PC-3 (cell line): ENCODE data around the gene KCNJ10. TPM values are rescaled to one million over a fixed set of nuclear protein-coding genes. Genes with fewer than 3 reads are reported as not detected.

Experiments used
- ATAC-seq: fragments of 200-7000 bp; cut with Tn5 transposase; 2 replicates; pipeline ENCODE4 v1.9.1; 2020; ENCODE audit warnings: mild to moderate bottlenecking, moderate library complexity
- BruUV-seq: library from RNA; stranded (reverse); fragments of 400-500 nt; replicated peaks from 2 replicates; lab custom pipeline; 2021; lab: Mats Ljungman, UMichigan
- CTCF ChIA-PET: fragments of 300-600 bp; sonication (Branson Sonifier 250); formaldehyde crosslinking; loops from one replicate; lab custom pipeline; 2022; ENCODE audit warnings: antibody characterized with exemption; lab: Charles Lee
- POLR2A ChIA-PET: fragments of 300-600 bp; sonication (Branson Sonifier 250); formaldehyde crosslinking; loops from one replicate; lab custom pipeline; 2022; ENCODE audit warnings: antibody characterized with exemption; ENCODE audit not compliant: unreplicated experiment; lab: Charles Lee
- DNase-seq: peaks from one replicate; pipeline ENCODE4 v3.0.0-alpha.2; 2015
- H2AFZ ChIP-seq: fragments of 300-600 bp; sonication (generic); 2 replicates; pipeline ENCODE4 v1.6.0; 2016; ENCODE audit warnings: antibody characterized with exemption, low read length
- H3F3A ChIP-seq: fragments of 300-600 bp; sonication (generic); one replicate; pipeline ENCODE4 v1.6.0; 2017; ENCODE audit warnings: antibody characterized with exemption, low read length, control low read depth, mild to moderate bottlenecking; ENCODE audit not compliant: unreplicated experiment
- H3K27ac ChIP-seq: fragments of 300-600 bp; sonication (generic); 2 replicates; pipeline ENCODE4 v1.5.1; 2016; ENCODE audit warnings: mild to moderate bottlenecking, low read length
- H3K27me3 ChIP-seq: fragments of 300-600 bp; sonication (generic); 2 replicates; pipeline ENCODE4 v1.6.1; 2016; ENCODE audit warnings: low read length, mixed read lengths
- H3K36me3 ChIP-seq: fragments of 300-600 bp; sonication (generic); 2 replicates; pipeline ENCODE4 v1.6.1; 2016; ENCODE audit warnings: low read depth, mixed run types, low read length, mixed read lengths
- H3K4me1 ChIP-seq: fragments of 300-600 bp; sonication (generic); 2 replicates; pipeline ENCODE4 v1.5.1; 2016; ENCODE audit warnings: low read length; ENCODE audit not compliant: insufficient read depth
- H3K4me2 ChIP-seq: fragments of 300-600 bp; sonication (generic); 2 replicates; pipeline ENCODE4 v1.6.0; 2016; ENCODE audit warnings: low read length
- H3K4me3 ChIP-seq: fragments of 300-600 bp; sonication (generic); 2 replicates; pipeline ENCODE4 v1.5.1; 2016; ENCODE audit warnings: mild to moderate bottlenecking, low read length, mixed read lengths
- H3K79me2 ChIP-seq: fragments of 300-600 bp; sonication (generic); 2 replicates; pipeline ENCODE4 v1.6.1; 2017; ENCODE audit warnings: low read length, mixed read lengths
- H3K9ac ChIP-seq: fragments of 300-600 bp; sonication (generic); 2 replicates; pipeline ENCODE4 v1.6.0; 2016; ENCODE audit warnings: mild to moderate bottlenecking, low read length
- H3K9me2 ChIP-seq: fragments of 300-600 bp; sonication (generic); replicated peaks from 2 replicates; pipeline ENCODE4 v1.6.1; 2016; ENCODE audit warnings: mixed run types, low read length, mixed read lengths
- H3K9me3 ChIP-seq: fragments of 300-600 bp; sonication (generic); 2 replicates; pipeline ENCODE4 v1.6.1; 2016; ENCODE audit warnings: low read length, mixed read lengths
- H4K20me1 ChIP-seq: fragments of 300-600 bp; sonication (generic); 2 replicates; pipeline ENCODE4 v1.6.1; 2016; ENCODE audit warnings: low read length, mixed read lengths
- CTCF ChIP-seq: fragments of 300-600 bp; sonication (generic); conservative IDR thresholded peaks from 2 replicates; pipeline ENCODE4 v1.5.1; 2017; ENCODE audit warnings: antibody characterized with exemption, low read depth, mild to moderate bottlenecking, low read length
- EZH2 ChIP-seq: fragments of 300-600 bp; sonication (generic); IDR thresholded peaks from one replicate; pipeline ENCODE4 v1.6.1; 2017; ENCODE audit warnings: antibody characterized with exemption, mild to moderate bottlenecking, low read length; ENCODE audit not compliant: unreplicated experiment
- EZH2phosphoT487 ChIP-seq: fragments of 300-600 bp; sonication (generic); IDR thresholded peaks from 2 replicates; pipeline ENCODE4 v1.6.1; 2018; ENCODE audit warnings: mild to moderate bottlenecking, antibody characterized with exemption, low read length, borderline replicate concordance
- intact Hi-C: fragments of 100-400 bp; cut with micrococcal nuclease; formaldehyde crosslinking; loops from 2 replicates; pipeline ENCODE4 v1.9.0; 2023
- total RNA-seq: library from RNA; depleted of rRNA; stranded (reverse); fragments of >200 nt; gene quantifications from 2 replicates; pipeline ENCODE4 v1.2.3, GENCODE V29; 2014

Gene KCNJ10
- total RNA-seq, 1 experiment from 2014 or later: 0.15 TPM

GRCh38 chr1:160101717-160102522 is 32.0 kb upstream of the KCNJ10 start:
- no TSS peak for BruUV-seq
- Histone ChIP-seq H3K4me1 (peaks cover 23% of the 10 kb centered on the region), H3K9ac (0 out of 2 replicates have a peak overlapping the region, but pooled peaks have one; percentile 44), H3K9me3 (no peaks in the 10 kb centered on the region), H3K27me3 (no peaks in the 10 kb centered on the region), H3K79me2 (0 out of 2 replicates have a peak, but pooled peaks cover 7% of the 10 kb centered on the region), H3K4me2 (no peak overlapping the region), H4K20me1 (no peaks in the 10 kb centered on the region), H3K36me3 (no peaks in the 10 kb centered on the region), H3K9me2 (no peaks in the 10 kb centered on the region), H3F3A (no peaks in the 10 kb centered on the region), H3K4me3 (no peak overlapping the region), H2AFZ (peak overlapping the region; percentile 88), H3K27ac (no peak overlapping the region)
- intact Hi-C loops: loop anchor here (1.0 kb wide), 5 partner anchors 61 to 274 kb away; no protein-coding TSS in a partner anchor
- CTCF ChIA-PET: interaction anchor here (0.6 to 3.5 kb wide), 8 partner anchors 91 to 273 kb away, joined by 3 to 26 read pairs (median 6); partner anchors contain the start of gene DCAF8
- DNase-seq (no peak), ATAC-seq (no peak)
- no peak for TF ChIP-seq EZH2phosphoT487
- TF ChIP-seq CTCF: no peak
- no peak for TF ChIP-seq EZH2
- POLR2A ChIA-PET: interaction anchor here (0.6 kb wide), 1 partner anchor 110 kb away, joined by 3 read pairs; no protein-coding TSS in a partner anchor

DNA sequence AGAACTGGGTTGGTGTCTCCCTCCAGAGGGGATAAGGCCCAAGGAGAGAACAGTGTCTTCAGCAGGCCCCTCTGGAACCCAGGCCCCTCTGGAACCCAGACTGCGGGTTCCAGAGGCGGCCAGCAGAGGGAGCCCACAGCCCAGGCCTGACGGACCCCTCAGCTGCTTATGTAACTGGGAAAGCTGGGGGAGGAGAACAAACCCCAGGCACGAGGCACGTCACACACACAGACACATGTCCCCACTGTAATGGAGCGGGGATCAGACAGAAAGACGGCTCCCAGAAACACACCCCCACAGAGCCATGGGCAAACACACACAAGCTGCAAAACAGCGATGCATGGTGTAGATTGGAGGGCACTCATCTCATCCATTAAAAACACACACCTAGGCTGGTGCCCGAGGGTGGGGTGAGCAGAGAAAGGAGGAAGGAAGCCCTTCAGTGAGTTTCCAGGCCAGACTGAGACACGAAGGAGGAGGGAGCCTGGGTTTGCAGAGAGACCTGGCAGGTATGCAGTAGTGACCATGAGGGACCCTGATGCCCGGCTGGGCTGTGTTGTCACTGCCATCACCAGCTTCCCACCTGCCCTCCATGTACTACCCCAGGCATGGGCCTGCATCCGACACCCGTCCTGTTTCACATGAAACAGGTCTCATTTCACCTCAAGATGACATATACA is 31.2 kb upstream of the KCNJ10 start:
- no peak for TF ChIP-seq EZH2phosphoT487
- no peak for TF ChIP-seq EZH2
- peak; percentile 99 for TF ChIP-seq CTCF
- intact Hi-C loops: loop anchor here (1.0 kb wide), 5 partner anchors 62 to 275 kb away; no protein-coding TSS in a partner anchor
- Histone ChIP-seq H3K27ac (no peak overlapping the region), H3F3A (no peaks in the 10 kb centered on the region), H3K9me2 (no peaks in the 10 kb centered on the region), H3K4me1 (peaks cover 30% of the 10 kb centered on the region), H3K36me3 (no peaks in the 10 kb centered on the region), H3K79me2 (0 out of 2 replicates have a peak, but pooled peaks cover 7% of the 10 kb centered on the region), H3K27me3 (no peaks in the 10 kb centered on the region), H3K4me3 (peak overlapping the region; percentile 21; the same call in 1 of the 2 replicates), H3K9me3 (no peaks in the 10 kb centered on the region), H4K20me1 (no peaks in the 10 kb centered on the region), H2AFZ (peak overlapping the region; percentile 88), H3K4me2 (peak overlapping the region; percentile 61), H3K9ac (peak overlapping the region; percentile 44)
- ChIA-PET CTCF (interaction anchor here (0.5 to 3.5 kb wide), 9 partner anchors 79 to 273 kb away, joined by 3 to 26 read pairs (median 5); partner anchors contain the start of gene DCAF8), POLR2A (interaction anchor here (0.6 kb wide), 1 partner anchor 110 kb away, joined by 3 read pairs; no protein-coding TSS in a partner anchor)
- BruUV-seq: no TSS peak
- ATAC-seq: peak; percentile 20
- DNase-seq: peak; percentile 85
